HPDE6-E6E7 (cell line): ENCODE measurements around the gene AMDHD2.
"Not testable (repeated sequence)": the region's sequence is repeated elsewhere in the genome, so short reads cannot be mapped to it uniquely, and the experiment has no call there.

ENCODE experiments used
- DNase-seq: peaks from one replicate; pipeline ENCODE4 v3.0.0; 2011; ENCODE audit warnings: missing footprints; ENCODE audit errors: extremely low spot score

AMDHD2 gene

GRCh38 chr16:2520097-2520783 lies at the start of gene AMDHD2:
Gene AMDHD2 (plus strand): TSS chr16:2520371. CDS start chr16:2520459, 88 bp downstream.
- peak; percentile 90 for DNase-seq

GRCh38 chr16:2470603-2471015 lies 49.6 kb upstream of the AMDHD2 start:
- no peak for DNase-seq

GRCh38 chr16:2471016-2471652 lies 49.0 kb upstream of the AMDHD2 start, which contains the start of gene NTN3:
Gene NTN3 (plus strand): TSS chr16:2471297. CDS start chr16:2471702, 405 bp downstream.
- DNase-seq = no peak

GRCh38 chr16:2471653-2472487 lies 48.3 kb upstream of the AMDHD2 start:
- no peak for DNase-seq

- DNase-seq = no peak
Measured at GRCh38 chr16:2472488-2472864, 47.7 kb upstream of the AMDHD2 start.

GRCh38 chr16:2472885-2473445 lies 47.2 kb upstream of the AMDHD2 start:
- no peak for DNase-seq

- no peak for DNase-seq
Measured at GRCh38 chr16:2473446-2473926, 46.7 kb upstream of the AMDHD2 start.

GRCh38 chr16:2473999-2474876 lies 45.9 kb upstream of the AMDHD2 start:
- DNase-seq = peak; percentile 50

GRCh38 chr16:2474877-2475412 lies 45.2 kb upstream of the AMDHD2 start, which contains the start of gene TBC1D24:
Gene TBC1D24 (plus strand): TSS chr16:2475127. CDS start chr16:2496149, 21,022 bp downstream.
- peak; percentile 96 for DNase-seq

GRCh38 chr16:2475413-2476344 lies 44.5 kb upstream of the AMDHD2 start:
- DNase-seq = no peak

- DNase-seq = no peak
Measured at GRCh38 chr16:2476345-2476720, 43.8 kb upstream of the AMDHD2 start.

- no peak for DNase-seq
Measured at GRCh38 chr16:2476741-2477140, 43.4 kb upstream of the AMDHD2 start.

GRCh38 chr16:2477327-2477726 lies 42.8 kb upstream of the AMDHD2 start:
- DNase-seq = no peak

- no peak for DNase-seq
Measured at GRCh38 chr16:2478279-2478678, 41.9 kb upstream of the AMDHD2 start.

GRCh38 chr16:2479996-2480395 lies 40.2 kb upstream of the AMDHD2 start:
- DNase-seq = not testable (repeated sequence)

GRCh38 chr16:2480948-2481347 lies 39.2 kb upstream of the AMDHD2 start:
- no peak for DNase-seq

- no peak for DNase-seq
Measured at GRCh38 chr16:2481676-2482075, 38.5 kb upstream of the AMDHD2 start.

- no peak for DNase-seq
Measured at GRCh38 chr16:2482249-2482648, 37.9 kb upstream of the AMDHD2 start.

- DNase-seq = no peak
Measured at GRCh38 chr16:2482708-2483534, 37.2 kb upstream of the AMDHD2 start.
